GM19328 (cell line): Measurements from ENCODE around the gene YTHDC1.
A peak's percentile ranks its signal among the peaks of the same experiment; 100 is the strongest.

ENCODE experiments used
- ATAC-seq: cut with Tn5 transposase; IDR thresholded peaks from one replicate; pipeline ENCODE4 v1.9.1; 2021; ENCODE audit warnings: mild to moderate bottlenecking, moderate library complexity; ENCODE audit not compliant: unreplicated experiment

Gene YTHDC1

DNA sequence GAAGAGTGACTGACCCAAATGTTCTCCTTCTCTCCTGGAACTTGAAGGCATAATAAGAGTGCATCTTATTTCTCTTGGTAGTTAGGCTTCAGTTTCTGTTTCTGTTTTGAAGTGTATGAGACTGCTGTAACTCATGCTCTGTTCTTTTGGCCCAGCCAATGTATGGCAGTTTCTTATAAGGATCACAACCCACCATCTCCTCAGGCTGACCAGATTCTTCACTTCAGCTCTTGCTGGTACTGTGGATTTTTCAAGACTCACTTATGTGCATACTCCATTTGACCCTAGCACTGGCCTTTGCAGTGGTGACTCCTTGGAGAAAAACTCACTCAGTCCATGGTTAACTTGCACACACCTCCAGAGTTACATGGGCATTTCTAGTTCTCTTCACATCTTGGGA, 9.6 kb upstream of the YTHDC1 start:
- peak; percentile 62 for ATAC-seq

DNA sequence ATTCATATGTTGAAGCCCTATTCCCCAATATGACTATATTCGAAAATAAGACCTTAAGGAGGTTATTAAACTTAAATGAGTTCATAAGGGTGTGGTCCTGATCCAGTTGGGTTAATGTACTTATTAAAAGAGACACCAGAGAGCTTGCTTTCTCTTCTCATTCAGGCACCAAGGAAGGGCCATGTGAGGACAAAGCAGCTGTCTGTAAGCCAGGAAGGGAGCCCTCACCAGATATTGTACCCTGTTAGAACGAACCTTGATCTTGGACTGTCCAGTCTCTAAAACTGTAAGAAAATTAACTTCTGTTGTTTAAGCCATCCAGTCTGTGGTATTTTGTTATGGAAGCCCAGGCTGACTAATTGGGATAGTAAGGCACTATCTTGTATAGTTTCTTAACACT, 9.1 kb upstream of the YTHDC1 start:
- ATAC-seq: no peak

- no peak for ATAC-seq
Observed at GRCh38 chr4:68352791-68353190, 2.9 kb upstream of the YTHDC1 start.

DNA sequence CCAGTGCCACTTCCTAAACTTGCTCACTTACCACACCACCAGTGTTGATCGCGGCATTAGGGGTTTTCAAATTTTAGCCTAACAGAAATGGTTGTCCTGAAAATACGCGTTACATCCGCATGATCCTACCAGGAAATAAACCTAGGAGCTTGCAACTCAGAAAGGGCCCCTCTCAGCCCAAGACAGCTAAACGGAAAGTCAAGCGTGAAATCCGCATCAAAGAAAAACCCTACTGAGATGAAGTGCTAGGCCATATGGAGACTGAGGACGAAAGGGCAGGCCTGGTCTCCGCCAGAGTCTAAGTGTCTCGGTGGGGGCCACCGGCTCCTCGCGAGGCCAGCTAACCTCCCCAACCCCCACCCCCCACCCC, 626 bp downstream of the YTHDC1 start:
- ATAC-seq: peak; percentile 1

DNA sequence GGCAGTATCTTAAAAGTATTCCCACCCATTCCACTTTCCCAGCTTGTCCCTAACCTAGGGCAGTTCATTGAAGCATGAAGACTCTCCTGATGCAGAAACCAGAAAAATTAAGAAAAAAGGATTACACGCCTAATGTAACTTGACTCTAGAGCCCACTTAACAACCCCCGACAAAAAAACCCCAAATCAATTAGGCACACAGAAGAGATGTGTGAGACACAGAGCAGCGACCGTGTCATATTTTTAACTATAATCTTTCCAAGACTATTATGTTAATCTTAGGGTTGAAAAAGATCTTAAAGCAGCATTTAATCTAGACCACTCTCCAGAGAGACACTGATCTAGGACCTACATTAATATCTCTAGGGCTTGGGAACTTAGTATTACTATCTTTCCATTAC, 1.3 kb downstream of the YTHDC1 start:
- no peak for ATAC-seq

GRCh38 chr4:68347845-68348244, 2.0 kb downstream of the YTHDC1 start:
- ATAC-seq: no peak

DNA sequence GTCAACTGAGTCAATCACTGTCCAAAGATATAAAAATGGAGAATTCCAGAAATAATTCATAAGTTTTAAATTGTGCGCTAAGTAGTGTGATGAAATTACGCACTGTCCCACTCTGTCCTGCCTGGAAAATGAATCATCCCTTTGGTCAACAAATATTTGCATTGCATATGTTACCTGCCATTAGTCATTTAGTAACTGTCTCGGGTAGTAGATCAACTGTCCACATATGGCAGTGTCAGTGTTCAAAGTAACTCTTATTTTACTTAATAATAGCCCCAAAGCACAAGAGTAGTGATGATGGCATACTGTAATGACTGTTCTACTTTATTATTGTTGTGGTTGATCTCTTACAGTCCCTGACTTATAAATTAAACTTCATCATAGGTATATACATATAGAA, 3.4 kb downstream of the YTHDC1 start:
- no peak for ATAC-seq

DNA sequence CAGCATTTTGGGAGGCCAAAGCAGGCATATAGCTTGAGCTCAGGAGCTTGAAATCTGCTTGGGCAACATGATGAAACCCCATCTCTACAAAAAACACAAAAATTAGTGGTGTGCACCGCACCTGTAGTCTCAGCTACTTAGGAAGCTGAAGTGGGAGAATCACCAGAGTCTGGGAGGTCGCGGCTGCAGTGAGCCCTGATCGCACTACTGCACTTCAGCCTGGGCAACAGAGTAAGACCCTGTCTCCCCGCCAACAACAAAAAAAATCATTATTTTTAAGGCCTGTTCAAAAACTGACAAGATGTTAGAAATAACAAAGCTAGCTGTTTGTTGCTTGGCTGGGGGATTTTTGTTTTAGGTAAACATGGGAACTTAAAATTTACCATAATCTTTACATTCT, 5.1 kb downstream of the YTHDC1 start:
- no peak for ATAC-seq

- ATAC-seq: no peak
Observed at GRCh38 chr4:68344049-68344448, 5.8 kb downstream of the YTHDC1 start.

DNA sequence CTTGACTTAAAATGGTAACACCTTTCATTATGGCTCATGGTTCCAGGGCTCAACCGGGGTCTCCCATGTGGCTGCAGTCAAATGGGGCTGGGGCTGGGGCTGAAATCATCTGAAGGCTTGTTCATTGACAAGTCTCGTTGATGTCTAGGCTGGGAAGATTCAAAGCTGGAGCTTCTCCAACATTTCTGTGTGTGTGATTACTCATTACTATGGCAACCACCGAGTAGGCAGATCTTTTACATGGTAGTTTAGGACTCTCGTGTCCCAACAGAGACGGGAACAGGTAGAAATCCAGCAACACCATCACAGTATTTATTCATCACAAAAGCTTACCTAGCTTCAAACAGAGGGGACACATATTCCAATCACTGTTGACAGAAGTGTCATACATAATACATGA, 7.8 kb downstream of the YTHDC1 start:
- no peak for ATAC-seq

- no peak for ATAC-seq
Observed at GRCh38 chr4:68338625-68339024, 11.3 kb downstream of the YTHDC1 start.

DNA sequence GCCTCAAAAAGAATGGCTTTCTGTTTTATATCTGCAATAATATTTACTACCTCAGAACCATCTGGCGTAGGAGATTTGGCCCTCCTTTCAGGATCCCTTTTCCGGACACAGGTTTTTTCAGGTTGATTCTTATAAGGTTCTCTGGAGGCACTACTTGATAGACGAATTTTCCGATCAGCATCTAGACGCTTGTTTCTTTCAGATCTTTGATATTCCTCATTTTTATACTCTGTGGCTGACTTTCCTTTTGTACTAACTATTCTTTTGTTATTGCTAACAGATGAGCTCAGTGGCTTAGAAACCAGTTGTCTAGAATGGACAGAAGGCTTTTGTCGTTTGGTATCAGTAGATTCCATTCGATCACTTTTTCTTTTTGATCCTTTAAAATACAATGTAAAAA, 12.4 kb downstream of the YTHDC1 start:
- ATAC-seq: no peak

GRCh38 chr4:68337004-68337403, 12.9 kb downstream of the YTHDC1 start:
- no peak for ATAC-seq

GRCh38 chr4:68336530-68336929, 13.4 kb downstream of the YTHDC1 start:
- ATAC-seq: no peak

DNA sequence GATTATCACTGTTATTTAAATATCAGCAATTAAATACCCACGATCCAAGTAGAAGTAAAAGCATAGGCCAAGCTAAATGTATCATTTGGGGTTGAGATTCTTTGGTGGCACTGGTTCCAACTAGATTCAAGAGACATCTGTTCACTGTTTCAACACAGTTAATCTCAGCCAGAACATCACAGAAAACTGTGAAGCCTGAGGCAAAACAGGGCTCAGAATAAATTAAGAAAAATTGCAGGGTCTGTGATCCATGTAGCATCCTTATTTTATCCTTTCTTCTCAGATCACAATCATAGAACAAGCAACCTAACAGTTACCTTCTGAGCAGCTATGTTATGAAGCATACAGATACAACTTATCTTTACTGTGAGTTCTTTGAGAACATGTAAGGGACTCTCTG, 23.7 kb downstream of the YTHDC1 start:
- ATAC-seq: no peak

GRCh38 chr4:68324519-68325262, 25.2 kb downstream of the YTHDC1 start:
- no peak for ATAC-seq

- no peak for ATAC-seq
Observed at GRCh38 chr4:68319040-68319439, 30.9 kb downstream of the YTHDC1 start.

DNA sequence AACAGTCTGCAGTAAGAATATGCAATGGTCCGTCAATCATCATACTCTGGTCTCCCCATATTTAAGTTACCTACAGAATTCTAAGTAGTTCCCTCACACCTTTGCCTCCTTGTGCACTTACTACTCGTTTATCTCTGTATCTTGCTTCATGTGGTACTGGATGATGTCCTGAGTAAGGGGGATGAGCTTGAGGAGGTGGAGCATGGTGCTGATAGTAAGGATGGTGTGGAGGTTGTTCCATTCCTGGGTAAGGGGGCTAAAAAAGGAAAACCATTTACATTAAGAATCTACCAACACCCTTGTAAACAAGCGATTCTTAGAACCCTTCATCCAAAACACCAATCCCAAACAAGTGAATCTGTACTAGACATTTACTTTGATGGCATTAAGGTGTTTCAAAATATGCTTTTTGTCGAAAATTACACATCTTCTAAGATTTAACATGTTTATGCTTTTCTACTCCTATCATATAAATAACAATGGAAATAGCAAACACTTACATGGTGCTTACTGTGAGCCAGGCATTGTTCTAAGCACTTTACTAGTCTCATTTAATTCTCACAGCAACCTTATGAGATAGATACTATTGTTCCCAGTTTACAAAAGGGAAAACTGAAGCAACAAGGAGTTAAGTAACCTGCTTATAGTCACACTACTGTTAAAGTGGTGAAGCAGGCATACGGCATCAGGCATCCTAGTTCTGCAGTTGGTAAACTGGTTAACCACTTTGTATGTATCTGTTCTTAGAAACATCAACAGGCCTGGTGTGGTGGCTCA, 33.5 kb downstream of the YTHDC1 start:
- no peak for ATAC-seq

DNA sequence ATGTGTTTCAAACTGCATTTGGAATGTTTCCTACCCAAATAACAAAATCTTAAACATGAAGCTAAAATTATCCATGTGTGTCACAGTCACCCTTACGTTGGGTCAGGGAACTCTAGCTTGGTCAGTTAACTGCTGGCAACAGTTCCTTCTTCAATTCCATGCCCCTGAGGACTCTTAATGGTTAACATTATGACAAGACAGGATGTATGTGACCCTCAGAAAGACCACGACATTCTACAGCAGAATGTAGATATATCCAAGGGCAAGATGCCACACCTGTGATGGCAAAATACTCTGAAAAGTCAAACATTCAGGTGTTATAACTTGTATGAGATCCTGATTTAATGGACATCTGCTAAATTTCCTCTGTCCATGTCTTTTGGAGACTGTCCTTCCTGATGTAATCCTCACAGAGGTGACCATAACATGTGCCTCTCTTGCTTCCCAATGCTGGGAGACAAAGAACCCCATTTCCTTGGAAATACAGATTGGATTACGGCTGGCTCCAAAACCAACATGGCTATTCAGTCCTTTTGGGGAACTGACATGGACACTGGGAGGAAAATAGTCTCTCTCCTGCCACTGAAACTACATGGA, 39.1 kb downstream of the YTHDC1 start:
- ATAC-seq: no peak

- ATAC-seq: no peak
Observed at GRCh38 chr4:68304731-68305130, 45.2 kb downstream of the YTHDC1 start.

- no peak for ATAC-seq
Observed at GRCh38 chr4:68299492-68300457, 50.1 kb downstream of the YTHDC1 start.
